HepG2 (cell line): ENCODE data around the gene CDC42EP5. TPM values are rescaled to one million over a fixed set of nuclear protein-coding genes. Genes with fewer than 3 reads are reported as not detected.

Experiments
- CHD2 ChIP-seq: IDR thresholded peaks from 2 replicates; pipeline ENCODE4 v1.6.1; 2011; ENCODE audit warnings: low read depth, low read length, improper control_type of control experiment
- CREB3 ChIP-seq: sonication (generic); formaldehyde crosslinking; IDR thresholded peaks from 2 replicates; pipeline ENCODE4 v1.5.0; 2020; ENCODE audit warnings: missing genetic modification reagents
- ELK4 ChIP-seq: sonication (generic); formaldehyde crosslinking; IDR thresholded peaks from 2 replicates; pipeline ENCODE4 v1.9.0; 2021; ENCODE audit warnings: missing genetic modification reagents, borderline replicate concordance
- HDAC2 ChIP-seq: sonication (generic); formaldehyde crosslinking; IDR thresholded peaks from 2 replicates; pipeline ENCODE4 v1.4.0; 2020; ENCODE audit warnings: missing genetic modification reagents
- HOXA9 ChIP-seq: sonication (generic); formaldehyde crosslinking; IDR thresholded peaks from 2 replicates; pipeline ENCODE4 v1.8.1; 2022; ENCODE audit warnings: missing genetic modification reagents, mild to moderate bottlenecking, moderate library complexity, borderline replicate concordance
- IRX3 ChIP-seq: sonication (generic); formaldehyde crosslinking; IDR thresholded peaks from 2 replicates; pipeline ENCODE4 v1.8.1; 2023; ENCODE audit warnings: mild to moderate bottlenecking, low read depth, missing genetic modification reagents, borderline replicate concordance
- NFKBIZ ChIP-seq: IDR thresholded peaks from 2 replicates; pipeline ENCODE4 v1.6.1; 2018; ENCODE audit warnings: missing genetic modification reagents, missing compliant biosample characterization
- PRDM10 ChIP-seq: sonication (generic); formaldehyde crosslinking; IDR thresholded peaks from 2 replicates; pipeline ENCODE4 v1.4.0; 2020; ENCODE audit warnings: low read depth, missing genetic modification reagents
- RBM22 ChIP-seq: fragments of 200-400 bp; formaldehyde crosslinking; optimal IDR thresholded peaks from 2 replicates; pipeline ENCODE3; 2017; ENCODE audit warnings: mild to moderate bottlenecking, low read length, moderate library complexity
- SALL1 ChIP-seq: sonication (generic); formaldehyde crosslinking; IDR thresholded peaks from 2 replicates; pipeline ENCODE4 v1.8.0; 2022; ENCODE audit warnings: mild to moderate bottlenecking, missing genetic modification reagents
- SMARCC2 ChIP-seq: fragments of 450-650 bp; IDR thresholded peaks from 2 replicates; pipeline ENCODE4 v1.6.1; 2017; ENCODE audit warnings: antibody characterized with exemption, mild to moderate bottlenecking
- WIZ ChIP-seq: sonication (generic); formaldehyde crosslinking; IDR thresholded peaks from 2 replicates; pipeline ENCODE4 v1.5.1; 2020; ENCODE audit warnings: mild to moderate bottlenecking, missing genetic modification reagents
- ZNF205 ChIP-seq: IDR thresholded peaks from 2 replicates; pipeline ENCODE4 v1.6.1; 2018; ENCODE audit warnings: missing biosample characterization, missing genetic modification reagents
- ZNF296 ChIP-seq: sonication (generic); formaldehyde crosslinking; conservative IDR thresholded peaks from 2 replicates; pipeline ENCODE4 v1.5.0; 2020; ENCODE audit warnings: mild to moderate bottlenecking, missing genetic modification reagents
- ZNF703 ChIP-seq: sonication (generic); formaldehyde crosslinking; IDR thresholded peaks from 2 replicates; pipeline ENCODE4 v1.5.1; 2020; ENCODE audit warnings: missing genetic modification reagents, mild to moderate bottlenecking, moderate library complexity, borderline replicate concordance
- ZNF768 ChIP-seq: sonication (generic); formaldehyde crosslinking; IDR thresholded peaks from 2 replicates; pipeline ENCODE4 v1.4.0; 2020; ENCODE audit warnings: missing genetic modification reagents
- ZNF776 ChIP-seq: sonication (generic); formaldehyde crosslinking; IDR thresholded peaks from 2 replicates; pipeline ENCODE4 v1.4.0; 2020; ENCODE audit warnings: mild to moderate bottlenecking, missing genetic modification reagents
- ZNF878 ChIP-seq: sonication (generic); formaldehyde crosslinking; IDR thresholded peaks from 2 replicates; pipeline ENCODE4 v1.8.1; 2023; ENCODE audit warnings: mild to moderate bottlenecking, missing genetic modification reagents, moderate library complexity
- ZSCAN22 ChIP-seq: sonication (generic); formaldehyde crosslinking; IDR thresholded peaks from 2 replicates; pipeline ENCODE4 v1.4.0; 2020; ENCODE audit warnings: mild to moderate bottlenecking, missing genetic modification reagents
- polyA plus RNA-seq, 8 experiments: library from polyadenylated mRNA; depleted of rRNA in 3 of 8; stranded (reverse) in 7 of 8; unstranded in 1 of 8; fragments of >200 nt; fragmentation: Illumina TruSeq in 4 of 8; extraction: Trizol in 4 of 8; gene quantifications; 2 replicates each; pipeline versions ENCODE4 v1.2.1 to v1.2.3, GENCODE V29; 2011 to 2016; ENCODE audit warnings: low read depth in 4 of 8, missing spikeins in 1 of 8, mixed read lengths in 1 of 8; ENCODE audit not compliant: insufficient read depth in 1 of 8
- total RNA-seq, 5 experiments: library from RNA; depleted of rRNA; stranded (reverse); fragments of >200 nt; fragmentation: Illumina TruSeq; extraction: Trizol; gene quantifications; 2 replicates each; pipeline ENCODE4 v1.2.3, GENCODE V29; 2016; ENCODE audit warnings: low read depth in 1 of 5
- TF ChIP-seq, protein P1 (sequence below): sonication (generic); formaldehyde crosslinking; IDR thresholded peaks from 2 replicates; pipeline ENCODE4 v1.4.0; 2020; ENCODE audit warnings: missing genetic modification reagents
- TF ChIP-seq, protein P2 (sequence below): sonication (generic); formaldehyde crosslinking; conservative IDR thresholded peaks from 2 replicates; pipeline ENCODE4 v1.8.0; 2022; ENCODE audit warnings: missing genetic modification reagents

Gene CDC42EP5
- total and polyA plus RNA-seq, 2 of the 13 experiments (the other 11 are each of a cell fraction or from before 2014, with no cell fraction given), result 0.41 to 1.6 TPM

DNA sequence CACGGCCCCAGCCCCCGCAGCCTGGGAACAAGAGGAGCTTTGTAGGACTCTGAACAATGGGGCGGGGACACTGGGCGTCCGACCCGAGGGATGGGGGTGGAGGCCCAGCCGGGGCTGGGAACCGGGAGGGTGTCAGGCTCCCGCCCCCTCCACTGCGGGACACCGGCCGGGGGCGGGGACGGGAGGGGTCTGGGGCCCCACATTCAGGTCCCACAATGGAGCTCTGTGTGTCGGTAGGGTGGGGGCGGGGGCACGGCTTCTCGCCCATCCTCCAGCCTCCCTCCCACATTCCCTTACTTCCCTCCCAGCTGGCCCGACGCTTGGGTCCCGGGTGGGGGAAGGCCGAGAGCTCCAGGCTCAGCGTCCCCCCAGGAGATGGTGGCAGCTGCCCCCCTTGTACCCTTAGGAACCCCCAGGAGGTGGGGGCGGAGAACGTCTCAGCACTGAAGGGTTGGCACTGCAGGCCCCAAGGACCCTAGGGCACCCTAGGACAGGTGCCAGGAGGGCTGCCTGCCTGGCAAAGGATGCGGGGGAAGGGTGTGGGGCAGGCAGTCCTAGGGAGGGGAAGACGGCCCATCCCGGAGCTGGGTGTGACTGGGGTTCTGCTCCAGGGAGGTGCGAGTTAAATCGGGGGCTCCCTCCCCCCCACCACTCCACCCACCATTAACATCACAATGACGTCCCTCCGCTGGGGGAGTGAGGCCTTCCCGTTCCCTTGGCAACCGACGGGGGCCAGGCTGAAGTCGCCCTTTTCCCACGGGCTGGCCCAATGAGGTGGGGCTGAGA is 52.5 kb downstream of the CDC42EP5 start (continued):
- TF ChIP-seq PRDM10 (0 out of 2 replicates have a peak, but pooled peaks have one; percentile 13), CREB3 (CRISPR knock-in tag) (no peak), IRX3 (CRISPR knock-in tag) (no peak), NFKBIZ (CRISPR knock-in tag) (no peak), RBM22 (no peak), ELK4 (CRISPR knock-in tag) (no peak), ZNF205 (CRISPR knock-in tag) (no peak), ZNF296 (CRISPR knock-in tag) (no peak), HOXA9 (CRISPR knock-in tag) (no peak), SMARCC2 (no peak), ZNF703 (no peak), ZNF776 (CRISPR knock-in tag) (no peak), CHD2 (peak; percentile 72), HDAC2 (CRISPR knock-in tag) (no peak), SALL1 (CRISPR knock-in tag) (0 out of 2 replicates have a peak, but pooled peaks have one; percentile 19), ZSCAN22 (CRISPR knock-in tag) (no peak), WIZ (CRISPR knock-in tag) (no peak), ZNF878 (CRISPR knock-in tag) (no peak), ZNF768 (CRISPR knock-in tag) (no peak)
- TF ChIP-seq, protein P1, sequence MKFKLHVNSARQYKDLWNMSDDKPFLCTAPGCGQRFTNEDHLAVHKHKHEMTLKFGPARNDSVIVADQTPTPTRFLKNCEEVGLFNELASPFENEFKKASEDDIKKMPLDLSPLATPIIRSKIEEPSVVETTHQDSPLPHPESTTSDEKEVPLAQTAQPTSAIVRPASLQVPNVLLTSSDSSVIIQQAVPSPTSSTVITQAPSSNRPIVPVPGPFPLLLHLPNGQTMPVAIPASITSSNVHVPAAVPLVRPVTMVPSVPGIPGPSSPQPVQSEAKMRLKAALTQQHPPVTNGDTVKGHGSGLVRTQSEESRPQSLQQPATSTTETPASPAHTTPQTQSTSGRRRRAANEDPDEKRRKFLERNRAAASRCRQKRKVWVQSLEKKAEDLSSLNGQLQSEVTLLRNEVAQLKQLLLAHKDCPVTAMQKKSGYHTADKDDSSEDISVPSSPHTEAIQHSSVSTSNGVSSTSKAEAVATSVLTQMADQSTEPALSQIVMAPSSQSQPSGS (CRISPR knock-in tag), result no peak
- TF ChIP-seq, protein P2, sequence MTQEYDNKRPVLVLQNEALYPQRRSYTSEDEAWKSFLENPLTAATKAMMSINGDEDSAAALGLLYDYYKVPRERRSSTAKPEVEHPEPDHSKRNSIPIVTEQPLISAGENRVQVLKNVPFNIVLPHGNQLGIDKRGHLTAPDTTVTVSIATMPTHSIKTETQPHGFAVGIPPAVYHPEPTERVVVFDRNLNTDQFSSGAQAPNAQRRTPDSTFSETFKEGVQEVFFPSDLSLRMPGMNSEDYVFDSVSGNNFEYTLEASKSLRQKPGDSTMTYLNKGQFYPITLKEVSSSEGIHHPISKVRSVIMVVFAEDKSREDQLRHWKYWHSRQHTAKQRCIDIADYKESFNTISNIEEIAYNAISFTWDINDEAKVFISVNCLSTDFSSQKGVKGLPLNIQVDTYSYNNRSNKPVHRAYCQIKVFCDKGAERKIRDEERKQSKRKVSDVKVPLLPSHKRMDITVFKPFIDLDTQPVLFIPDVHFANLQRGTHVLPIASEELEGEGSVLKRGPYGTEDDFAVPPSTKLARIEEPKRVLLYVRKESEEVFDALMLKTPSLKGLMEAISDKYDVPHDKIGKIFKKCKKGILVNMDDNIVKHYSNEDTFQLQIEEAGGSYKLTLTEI (CRISPR knock-in tag), result no peak
